GM21786 (cell line): ENCODE results near the gene ACOX3.
A peak's percentile ranks its signal among the peaks of the same experiment; 100 is the strongest.
"Not testable (repeated sequence)": the region's sequence is repeated elsewhere in the genome, so short reads cannot be mapped to it uniquely, and the experiment has no call there.

Experiments
- ATAC-seq: cut with Tn5 transposase; IDR thresholded peaks from one replicate; pipeline ENCODE4 v1.9.1; 2021; ENCODE audit not compliant: unreplicated experiment

ACOX3 gene

GRCh38 chr4:8407756-8408155 is 32.8 kb downstream of the ACOX3 start:
- no peak for ATAC-seq

- ATAC-seq: no peak
Observed at GRCh38 chr4:8407316-8407715, 33.2 kb downstream of the ACOX3 start.

GRCh38 chr4:8406887-8407286 is 33.6 kb downstream of the ACOX3 start:
- ATAC-seq: not testable (repeated sequence)

- ATAC-seq: no peak
Observed at GRCh38 chr4:8405516-8405875, 35.0 kb downstream of the ACOX3 start.

GRCh38 chr4:8404791-8405515 is 35.6 kb downstream of the ACOX3 start:
- no peak for ATAC-seq

- ATAC-seq: no peak
Observed at GRCh38 chr4:8403976-8404375, 36.5 kb downstream of the ACOX3 start.

DNA sequence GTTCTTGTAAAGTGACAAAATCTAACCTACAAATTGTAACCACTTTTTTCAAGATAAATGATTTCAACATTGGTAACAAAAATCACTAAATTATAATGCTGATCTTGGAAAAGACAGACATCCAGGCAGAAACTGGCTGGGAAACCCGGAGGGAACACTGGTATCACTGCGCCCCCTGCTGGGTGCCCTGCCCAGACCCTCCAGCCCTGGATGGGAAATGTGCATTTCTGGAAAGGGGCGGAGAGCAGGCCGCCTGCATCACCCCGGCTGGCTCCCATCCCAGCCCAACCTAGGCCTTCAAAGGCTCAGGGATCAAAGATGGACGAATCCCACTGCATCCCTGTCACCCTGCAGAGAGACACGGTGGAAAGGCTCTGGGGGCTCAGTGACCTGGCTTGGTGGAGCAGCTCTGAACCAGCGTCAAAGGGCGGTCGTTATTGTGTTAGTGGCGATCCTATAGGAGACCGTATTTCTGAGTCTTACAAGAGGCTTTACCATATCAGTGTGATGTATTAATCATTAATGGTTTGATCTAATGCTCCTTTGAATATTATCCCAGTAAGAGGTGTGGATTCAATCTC is 37.3 kb downstream of the ACOX3 start:
- ATAC-seq: no peak

DNA sequence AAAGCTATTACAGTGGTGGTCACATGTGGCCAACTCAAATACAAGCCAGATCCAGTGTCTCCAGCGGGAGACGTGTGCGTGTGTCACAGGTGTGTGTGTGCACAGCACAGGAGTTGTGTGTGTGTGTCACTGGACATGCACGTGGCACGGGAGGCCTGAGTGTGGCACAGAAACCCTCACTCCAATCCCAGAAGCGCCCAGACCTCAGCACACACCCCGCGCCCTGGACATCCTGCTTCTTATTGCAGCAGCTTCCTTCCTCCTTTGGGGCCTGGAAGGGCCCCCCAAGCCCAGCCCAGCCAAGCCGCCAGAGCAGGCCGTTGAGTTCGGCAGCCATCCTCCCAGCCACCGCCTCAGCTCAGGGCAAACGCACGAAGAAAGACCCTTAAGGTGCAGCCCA is 37.9 kb downstream of the ACOX3 start:
- no peak for ATAC-seq

- ATAC-seq: no peak
Observed at GRCh38 chr4:8402181-8402597, 38.3 kb downstream of the ACOX3 start.

- no peak for ATAC-seq
Observed at GRCh38 chr4:8401665-8402064, 38.9 kb downstream of the ACOX3 start.

GRCh38 chr4:8400632-8401325 is 39.7 kb downstream of the ACOX3 start:
- no peak for ATAC-seq

GRCh38 chr4:8399298-8399697 is 41.2 kb downstream of the ACOX3 start:
- ATAC-seq: no peak

GRCh38 chr4:8398347-8398746 is 42.2 kb downstream of the ACOX3 start:
- no peak for ATAC-seq

GRCh38 chr4:8396762-8397406 is 43.6 kb downstream of the ACOX3 start:
- ATAC-seq: no peak

DNA sequence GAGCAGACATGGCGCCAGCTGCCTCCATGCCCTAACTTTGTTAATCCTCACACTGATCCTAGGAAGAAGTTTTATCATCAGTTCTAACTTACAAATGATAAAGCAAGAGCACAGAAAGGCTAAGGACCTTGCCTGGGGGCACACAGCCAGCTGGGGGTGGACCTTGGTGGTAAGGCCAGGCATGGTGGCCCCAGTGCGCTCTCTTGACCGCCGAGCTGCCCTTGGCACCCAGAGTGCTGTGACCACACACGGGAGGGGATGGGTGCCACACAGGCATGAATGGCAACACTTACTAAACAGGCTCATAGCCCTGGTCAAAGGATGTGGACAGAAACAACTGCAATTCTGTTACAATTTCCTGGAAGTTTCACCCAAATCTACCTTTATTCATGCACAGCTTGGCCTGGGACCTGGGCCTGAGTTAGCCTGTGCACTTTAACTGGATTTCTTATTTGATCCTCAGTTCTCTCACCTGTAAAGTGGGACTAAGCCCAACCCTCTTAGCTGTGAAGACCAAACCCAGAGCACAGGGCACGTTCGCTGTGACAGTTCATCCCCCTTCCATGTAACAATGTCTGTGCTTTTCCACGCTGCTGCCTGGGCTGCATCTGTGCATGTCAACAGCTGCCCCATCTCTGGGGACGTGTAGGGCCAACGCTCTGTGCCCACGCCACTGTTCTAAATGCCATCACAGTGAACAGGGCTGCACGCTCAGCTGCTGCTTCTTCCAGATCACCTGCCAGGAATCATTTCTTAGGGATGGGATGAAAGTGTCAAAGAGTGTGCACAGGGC is 44.8 kb downstream of the ACOX3 start:
- no peak for ATAC-seq

GRCh38 chr4:8394806-8395205 is 45.7 kb downstream of the ACOX3 start:
- ATAC-seq: no peak

GRCh38 chr4:8394061-8394519 is 46.4 kb downstream of the ACOX3 start:
- ATAC-seq: no peak

DNA sequence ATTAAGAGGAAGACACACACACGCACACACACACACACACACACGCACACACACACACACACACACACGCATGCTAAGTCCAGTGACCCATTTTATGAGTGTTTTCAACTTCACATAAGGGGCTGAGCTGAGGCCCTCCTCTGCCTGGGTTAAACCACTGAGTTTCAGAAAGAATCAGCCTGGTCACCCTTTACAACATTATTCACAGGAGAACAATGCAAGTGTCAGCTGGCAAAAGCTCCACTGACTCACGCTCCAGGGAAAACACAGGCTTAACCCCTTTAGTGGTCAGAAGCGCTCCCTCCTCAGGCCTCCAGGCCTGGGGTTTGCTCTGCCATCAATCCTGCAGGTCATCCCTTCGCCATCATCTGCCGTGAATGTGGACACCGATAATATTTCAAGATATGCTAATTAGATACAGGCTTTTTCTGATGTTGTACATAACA is 46.9 kb downstream of the ACOX3 start:
- no peak for ATAC-seq

GRCh38 chr4:8392591-8393190 is 47.8 kb downstream of the ACOX3 start:
- ATAC-seq: no peak

DNA sequence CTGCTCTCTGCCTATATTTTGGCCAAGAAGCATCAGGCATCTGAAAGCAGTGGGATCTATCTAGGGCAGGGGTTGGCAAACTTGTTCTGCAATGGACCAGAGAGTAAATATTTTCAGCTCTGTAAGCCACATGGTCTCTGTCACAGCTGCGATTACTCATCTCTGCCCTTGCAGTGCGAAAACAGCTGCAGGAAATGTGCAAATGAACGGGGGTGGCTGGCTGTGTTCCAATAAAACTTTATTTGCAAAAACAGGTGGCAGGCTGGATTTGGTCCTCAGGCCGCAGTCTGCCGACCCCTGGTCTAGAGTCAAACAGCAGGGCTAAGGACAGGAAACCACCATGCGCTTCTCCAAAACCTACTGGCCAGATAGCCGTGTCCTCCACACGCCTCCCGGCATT is 48.6 kb downstream of the ACOX3 start:
- peak; percentile 82 for ATAC-seq
